ENCODE data around the gene COL26A1.
A peak's percentile ranks its signal among the peaks of the same experiment; 100 is the strongest.

COL26A1 gene

DNA sequence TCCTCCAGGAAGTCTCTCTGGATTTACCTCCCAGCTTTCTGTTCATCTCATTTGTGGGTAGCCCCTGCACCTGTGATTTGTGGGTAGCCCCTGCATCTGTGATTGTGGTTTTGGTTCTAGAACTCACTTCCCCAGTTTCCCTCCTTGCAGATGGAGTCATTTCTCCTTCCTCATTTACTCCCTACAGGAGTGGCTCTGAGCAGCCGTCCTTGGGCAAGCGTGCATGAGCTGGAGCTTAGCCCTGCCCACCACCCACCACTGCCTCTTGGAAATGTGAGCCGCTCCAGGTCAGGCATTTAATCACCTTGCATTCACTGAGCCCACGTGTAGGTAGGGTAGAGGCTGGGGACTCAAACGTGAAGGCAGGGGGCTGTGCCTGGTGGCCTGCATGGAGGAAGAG is 8.2 kb downstream of the COL26A1 start:
- DNase-seq (ENCODE audit: low read depth, low spot score), result no peak

GRCh38 chr7:101373812-101374614 is 11.3 kb downstream of the COL26A1 start:
- peak; percentile 71 for DNase-seq (ENCODE audit: low read depth, low spot score)

- DNase-seq (ENCODE audit: low read depth, low spot score), result no peak
Measured at GRCh38 chr7:101374990-101375389, 12.3 kb downstream of the COL26A1 start.

DNA sequence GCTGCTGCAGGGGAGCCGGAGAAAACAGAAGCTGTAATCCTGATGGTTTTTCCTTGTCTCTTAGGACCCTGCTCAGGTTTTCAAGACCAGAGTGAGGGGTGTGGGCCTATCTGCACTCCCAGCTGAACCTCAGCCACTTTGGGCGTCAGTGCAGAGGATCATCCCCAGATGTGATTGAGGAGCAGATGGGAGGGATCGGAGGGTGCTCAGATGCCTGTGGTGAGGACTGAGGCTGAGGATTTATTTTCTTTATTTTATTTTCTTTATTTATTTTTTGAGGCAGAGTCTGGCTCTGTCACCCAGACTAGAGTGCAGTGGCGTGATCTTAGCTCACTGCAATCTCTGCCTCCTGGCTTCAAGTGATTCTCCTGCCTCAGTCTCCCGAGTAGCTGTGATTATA is 13.9 kb downstream of the COL26A1 start:
- DNase-seq (ENCODE audit: low read depth, low spot score), result no peak

DNA sequence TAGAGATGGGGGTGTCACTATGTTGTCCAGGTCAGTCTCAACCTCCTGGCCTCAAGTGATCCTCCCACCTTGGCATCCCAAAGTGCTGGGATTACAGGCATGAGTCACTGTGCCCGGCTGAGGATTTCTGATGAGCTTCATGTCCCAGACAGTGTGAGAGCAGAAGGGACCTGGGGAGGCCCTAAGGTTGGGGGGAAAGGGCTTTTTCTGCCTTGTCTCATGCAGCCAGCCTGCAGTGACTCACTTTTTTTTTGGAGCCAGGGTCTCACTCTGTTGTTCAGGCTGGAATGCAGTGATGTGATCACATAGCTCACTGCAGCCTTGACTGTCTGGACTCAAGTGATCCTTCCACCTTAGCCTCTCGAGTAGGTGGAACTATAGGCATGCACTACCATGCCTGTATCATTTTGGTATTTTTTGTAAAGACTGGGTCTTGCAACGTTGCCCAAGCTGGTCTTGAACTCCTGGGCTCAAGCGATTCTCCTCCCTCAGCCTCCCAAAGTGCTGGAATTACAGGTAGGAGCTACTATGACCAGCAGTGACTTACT is 14.6 kb downstream of the COL26A1 start:
- DNase-seq (ENCODE audit: low read depth, low spot score), result peak; percentile 60

- peak; percentile 98 for DNase-seq (ENCODE audit: low read depth, low spot score)
Measured at GRCh38 chr7:101378751-101379174, 16.1 kb downstream of the COL26A1 start.

- no peak for DNase-seq (ENCODE audit: low read depth, low spot score)
Measured at GRCh38 chr7:101379302-101379701, 16.6 kb downstream of the COL26A1 start.

- no peak for DNase-seq (ENCODE audit: low read depth, low spot score)
Measured at GRCh38 chr7:101381549-101382111, 19.0 kb downstream of the COL26A1 start.

GRCh38 chr7:101382937-101383336 is 20.3 kb downstream of the COL26A1 start:
- DNase-seq (ENCODE audit: low read depth, low spot score), result no peak

DNA sequence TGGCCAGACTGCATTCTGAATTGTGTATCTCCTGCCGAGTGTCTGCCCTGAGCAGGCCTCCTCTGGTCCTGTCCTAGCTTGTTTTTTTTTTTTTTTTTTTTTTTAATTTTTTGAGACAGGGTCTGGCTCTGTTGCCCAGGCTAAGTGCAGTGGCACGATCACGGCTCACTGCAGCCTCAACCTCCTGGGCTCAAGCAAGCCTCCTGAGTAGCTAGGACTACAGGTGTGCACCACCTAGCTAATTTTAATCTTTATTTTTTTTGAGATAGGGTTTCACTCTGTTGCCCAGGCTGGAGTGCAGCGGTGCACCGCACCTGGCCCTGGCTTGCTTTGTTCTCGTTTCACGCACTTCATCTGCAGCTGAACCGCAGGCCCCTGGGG is 23.5 kb downstream of the COL26A1 start:
- DNase-seq (ENCODE audit: low read depth, low spot score), result no peak

DNA sequence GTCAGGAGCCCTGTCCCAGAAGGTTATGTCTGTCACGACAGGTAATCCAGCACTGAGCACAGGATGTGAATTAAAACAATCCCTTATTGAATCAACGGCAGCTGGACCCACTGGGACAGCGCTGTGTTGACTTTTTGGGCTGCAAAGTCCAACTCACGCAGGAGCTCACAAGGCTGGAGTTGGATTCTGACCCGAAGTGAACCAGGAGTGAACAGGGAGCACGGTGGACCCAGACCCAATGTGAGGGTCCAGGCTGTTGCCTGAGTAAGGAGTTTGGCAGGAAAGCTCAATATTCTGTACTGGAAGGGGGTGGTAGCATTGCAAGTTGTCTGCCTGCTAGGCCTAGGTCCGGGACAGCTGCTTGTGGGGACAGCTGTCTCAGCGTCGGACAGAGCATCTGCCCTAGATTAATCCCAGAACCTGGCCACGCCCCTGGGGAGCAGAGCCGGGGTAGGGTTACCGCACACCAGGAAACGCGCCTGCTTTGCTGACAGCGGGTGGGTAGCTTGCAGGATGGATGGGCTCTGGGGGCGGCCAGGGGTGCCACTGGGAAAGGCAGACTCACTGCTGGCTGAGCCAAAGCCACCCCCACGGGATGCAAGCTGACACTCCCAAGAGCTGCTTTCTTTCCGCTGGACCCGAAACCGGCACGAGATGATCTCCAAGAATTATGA is 24.0 kb downstream of the COL26A1 start:
- peak; percentile 84 for DNase-seq (ENCODE audit: low read depth, low spot score)

DNA sequence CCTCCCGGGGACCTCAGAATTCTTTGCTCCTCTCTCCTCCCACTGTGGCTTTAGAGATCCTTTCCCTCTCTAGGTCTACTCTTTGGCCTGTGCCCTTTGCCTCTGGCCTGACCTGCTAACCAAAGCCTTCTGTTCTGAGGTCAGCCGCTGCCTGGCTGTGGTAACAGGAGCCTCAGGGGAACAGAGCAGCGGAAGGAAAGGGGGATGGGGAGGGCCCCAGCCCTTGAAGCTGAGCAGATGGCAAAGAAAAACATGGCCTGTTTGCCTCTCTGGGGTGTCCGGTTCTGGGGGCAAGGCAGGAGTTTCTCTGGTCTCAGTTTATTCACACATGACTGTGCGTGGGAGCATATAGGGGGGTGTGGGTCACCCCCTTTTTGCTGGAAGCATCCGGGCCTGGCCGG is 28.2 kb downstream of the COL26A1 start:
- DNase-seq (ENCODE audit: low read depth, low spot score), result peak; percentile 92

GRCh38 chr7:101391991-101392390 is 29.3 kb downstream of the COL26A1 start:
- no peak for DNase-seq (ENCODE audit: low read depth, low spot score)

- DNase-seq (ENCODE audit: low read depth, low spot score), result no peak
Measured at GRCh38 chr7:101393865-101394264, 31.2 kb downstream of the COL26A1 start.

DNA sequence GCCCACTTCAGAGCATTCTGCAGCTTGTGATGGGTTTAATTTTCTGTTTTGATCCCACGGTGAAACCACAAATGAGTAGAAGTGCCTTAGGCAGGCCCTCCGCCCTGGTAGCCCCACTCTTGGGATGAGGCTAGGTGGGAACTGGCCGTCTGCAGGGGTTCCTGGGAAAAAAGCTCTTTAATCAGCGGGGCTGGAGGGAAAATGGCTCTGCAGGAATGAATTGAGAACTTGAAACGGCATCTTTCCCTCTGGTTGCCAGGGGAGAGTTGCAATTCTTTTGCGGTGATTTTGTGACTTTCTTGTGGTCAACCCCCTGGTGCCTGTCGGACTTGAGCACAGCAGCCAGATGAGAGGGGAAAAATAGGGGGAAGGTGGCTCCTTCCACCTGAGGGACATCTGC is 32.7 kb downstream of the COL26A1 start:
- DNase-seq (ENCODE audit: low read depth, low spot score), result peak; percentile 48

- DNase-seq (ENCODE audit: low read depth, low spot score), result no peak
Measured at GRCh38 chr7:101397243-101397642, 34.6 kb downstream of the COL26A1 start.

DNA sequence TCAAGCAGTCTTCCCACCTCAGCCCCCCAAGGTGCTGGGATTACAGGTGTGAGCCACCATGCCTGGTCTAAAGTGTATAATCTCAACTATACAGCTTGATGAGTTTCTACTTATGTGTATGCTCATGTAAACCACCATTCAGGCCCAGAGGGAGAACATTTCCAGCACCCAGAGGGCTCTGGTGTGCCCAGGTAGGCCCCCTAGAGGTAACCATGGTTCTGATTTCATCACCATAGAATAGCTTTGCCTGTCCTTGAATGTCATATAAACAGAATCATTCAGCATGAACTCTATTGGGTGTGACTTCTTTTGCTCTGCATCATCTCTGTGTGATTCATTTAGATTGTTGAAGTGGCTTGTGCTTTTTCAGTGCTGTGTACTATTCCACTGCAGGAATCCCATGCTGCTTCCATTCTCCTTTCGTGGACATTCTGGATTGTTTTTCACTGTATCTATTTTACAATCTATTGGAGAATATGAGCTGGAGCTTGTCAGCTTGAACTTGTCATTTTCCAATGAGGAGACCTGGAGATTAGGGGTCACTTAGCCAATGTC is 35.2 kb downstream of the COL26A1 start:
- DNase-seq (ENCODE audit: low read depth, low spot score), result no peak

- DNase-seq (ENCODE audit: low read depth, low spot score), result no peak
Measured at GRCh38 chr7:101398396-101399289, 36.0 kb downstream of the COL26A1 start.

- DNase-seq (ENCODE audit: low read depth, low spot score), result no peak
Measured at GRCh38 chr7:101399759-101400158, 37.1 kb downstream of the COL26A1 start.

GRCh38 chr7:101400751-101401150 is 38.1 kb downstream of the COL26A1 start:
- no peak for DNase-seq (ENCODE audit: low read depth, low spot score)

DNA sequence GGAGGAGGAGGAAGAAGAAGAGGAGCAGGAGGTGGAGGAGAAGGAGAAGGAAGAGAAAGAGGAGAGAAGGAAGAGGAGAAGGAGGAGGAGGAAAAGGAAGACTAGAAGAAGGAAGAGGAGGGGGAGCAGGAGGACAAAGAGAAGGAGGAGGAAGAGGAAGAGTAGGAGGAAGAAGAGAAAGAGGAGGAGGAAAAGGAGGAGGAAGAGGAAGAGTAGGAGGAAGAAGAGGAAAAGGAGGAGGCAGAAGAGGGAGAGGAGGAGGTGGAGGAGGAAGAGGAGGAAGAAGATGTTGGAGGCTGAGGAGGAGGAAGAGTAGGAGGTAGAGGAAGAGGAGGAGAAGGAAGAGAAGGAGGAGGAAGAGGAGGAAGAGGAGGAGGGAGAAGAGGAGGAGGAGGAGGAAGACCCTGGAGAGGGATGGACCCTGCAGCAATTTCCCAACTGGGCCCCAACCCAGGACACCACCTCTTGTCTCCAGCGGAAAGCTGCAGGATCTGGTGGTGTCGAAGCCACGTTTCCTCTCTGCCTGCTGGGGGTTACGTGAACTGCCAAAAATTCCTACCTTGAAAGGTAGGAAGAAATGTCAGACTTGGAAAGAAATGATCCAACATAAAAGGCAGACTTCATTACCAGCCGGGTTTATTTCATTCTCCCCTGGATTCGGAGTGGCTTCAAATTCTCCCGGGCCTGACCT is 38.9 kb downstream of the COL26A1 start:
- DNase-seq (ENCODE audit: low read depth, low spot score), result no peak
